GM12878 (cell line): ENCODE data around the gene GNG12. TPM values are rescaled to one million over a fixed set of nuclear protein-coding genes. Genes with fewer than 3 reads are reported as not detected.

Experiments
- ATAC-seq: fragments of 200-7000 bp; cut with Tn5 transposase; 3 replicates; pipeline ENCODE4 v1.9.1; 2020; ENCODE audit warnings: mild to moderate bottlenecking, moderate library complexity
- BruUV-seq: library from RNA; stranded (reverse); fragments of 400-500 nt; replicated peaks from 2 replicates; lab custom pipeline; 2021; lab: Mats Ljungman, UMichigan
- CTCF ChIA-PET: fragments of 300-600 bp; sonication (Branson Sonifier 250); formaldehyde crosslinking; extraction: SDS; loops from one replicate; lab custom pipeline; 2021; ENCODE audit warnings: inconsistent platforms; lab: Yijun Ruan, JAX
- POLR2A ChIA-PET: fragments of 350-600 bp; formaldehyde crosslinking; extraction: SDS; loops from one replicate; lab custom pipeline; 2021; ENCODE audit warnings: inconsistent platforms; lab: Charles Lee
- RAD21 ChIA-PET: fragments of 300-600 bp; sonication (Branson Sonifier 250); formaldehyde crosslinking; loops from one replicate; lab custom pipeline; 2023; ENCODE audit warnings: antibody characterized with exemption; ENCODE audit not compliant: unreplicated experiment; lab: Charles Lee
- SMC1A ChIA-PET: fragments of 300-600 bp; sonication (Branson Sonifier 250); formaldehyde crosslinking; loops from one replicate; lab custom pipeline; 2023; ENCODE audit not compliant: unreplicated experiment, uncharacterized antibody; lab: Charles Lee
- DNase-seq: peaks from one replicate; pipeline ENCODE4 v3.0.0-alpha.2; 2011; ENCODE audit warnings: low read depth, low spot score
- FAIRE-seq: peaks from 3 replicates; lab custom pipeline; 2011; peaks lifted over from hg19 to GRCh38; lab: Jason Lieb, UNC
- H2AFZ ChIP-seq: 2 replicates; pipeline ENCODE4 v1.6.0; 2011; ENCODE audit warnings: low read depth, low read length, control low read depth; ENCODE audit not compliant: control insufficient read depth
- H3K27ac ChIP-seq: 2 replicates; pipeline ENCODE4 v1.5.1; 2011; ENCODE audit warnings: control low read depth; ENCODE audit not compliant: control insufficient read depth, insufficient read depth
- H3K27me3 ChIP-seq, 2 experiments: replicated peaks in 1 of 2; 2 replicates each; pipeline versions ENCODE4 v1.6.0 to v1.6.1; 2011; ENCODE audit warnings: low read length in 1 of 2; ENCODE audit not compliant: control insufficient read depth in 2 of 2, insufficient read depth in 2 of 2
- H3K36me3 ChIP-seq, 2 experiments: 2 replicates each; pipeline ENCODE4 v1.5.1; 2011; ENCODE audit warnings: low read length in 1 of 2; ENCODE audit not compliant: control insufficient read depth in 2 of 2, insufficient read depth in 2 of 2
- H3K4me1 ChIP-seq: 2 replicates; pipeline ENCODE4 v1.6.1; 2011; ENCODE audit warnings: mild to moderate bottlenecking, low read length, moderate library complexity, mixed read lengths; ENCODE audit not compliant: control insufficient read depth, insufficient read depth
- H3K4me2 ChIP-seq: 2 replicates; pipeline ENCODE4 v1.6.0; 2011; ENCODE audit warnings: control low read depth; ENCODE audit not compliant: control insufficient read depth, insufficient read depth
- H3K4me3 ChIP-seq: fragments of 200-600 bp; sonication (generic); 2 replicates; pipeline ENCODE4 v1.5.1; 2016
- H3K79me2 ChIP-seq: 2 replicates; pipeline ENCODE4 v1.6.0; 2011; ENCODE audit warnings: low read length; ENCODE audit not compliant: control insufficient read depth, insufficient read depth
- H3K9ac ChIP-seq: 2 replicates; pipeline ENCODE4 v1.8.0; 2011; ENCODE audit warnings: low read length, control low read depth, mixed read lengths; ENCODE audit not compliant: control insufficient read depth, insufficient read depth
- H3K9me3 ChIP-seq: replicated peaks from 3 replicates; pipeline ENCODE4 v1.5.1; 2011; ENCODE audit warnings: mild to moderate bottlenecking, low read length; ENCODE audit not compliant: control insufficient read depth, insufficient read depth
- H4K20me1 ChIP-seq: 2 replicates; pipeline ENCODE4 v1.6.0; 2011; ENCODE audit not compliant: control insufficient read depth, insufficient read depth
- ATF3 ChIP-seq: IDR thresholded peaks from 2 replicates; pipeline ENCODE4 v1.6.1; 2011; ENCODE audit warnings: low read depth, mild to moderate bottlenecking, low read length, moderate library complexity, borderline replicate concordance; ENCODE audit errors: extremely low read depth
- BMI1 ChIP-seq: fragments of 450-650 bp; IDR thresholded peaks from 2 replicates; pipeline ENCODE4 v1.6.1; 2016; ENCODE audit warnings: mild to moderate bottlenecking, moderate library complexity, borderline replicate concordance
- CUX1 ChIP-seq: IDR thresholded peaks from 2 replicates; pipeline ENCODE4 v1.6.1; 2012; ENCODE audit warnings: improper control_type of control experiment, low read depth, low read length; ENCODE audit not compliant: insufficient replicate concordance
- DPF2 ChIP-seq: fragments of 450-650 bp; IDR thresholded peaks from 2 replicates; pipeline ENCODE4 v1.6.1; 2017; ENCODE audit warnings: mild to moderate bottlenecking
- FOS ChIP-seq: IDR thresholded peaks from 3 replicates; pipeline ENCODE4 v1.6.1; 2011; ENCODE audit warnings: borderline replicate concordance; ENCODE audit not compliant: insufficient read length; ENCODE audit errors: extremely low read depth
- NFIC ChIP-seq: IDR thresholded peaks from 2 replicates; pipeline ENCODE4 v1.6.1; 2012; ENCODE audit warnings: low read depth, mild to moderate bottlenecking, inconsistent platforms, low read length, moderate library complexity
- PAX8 ChIP-seq: fragments of 450-650 bp; IDR thresholded peaks from 2 replicates; pipeline ENCODE4 v1.6.1; 2017; ENCODE audit warnings: mild to moderate bottlenecking, moderate library complexity
- POU2F2 ChIP-seq: IDR thresholded peaks from 3 replicates; pipeline ENCODE4 v1.6.1; 2011; ENCODE audit warnings: low read depth, mild to moderate bottlenecking, low read length, borderline replicate concordance
- SIX5 ChIP-seq: IDR thresholded peaks from 2 replicates; pipeline ENCODE4 v1.6.1; 2011; ENCODE audit warnings: mild to moderate bottlenecking, low read depth, low read length, moderate library complexity; ENCODE audit not compliant: severe bottlenecking
- SMC3 ChIP-seq: IDR thresholded peaks from 2 replicates; pipeline ENCODE4 v1.6.1; 2011; ENCODE audit warnings: low read length, improper control_type of control experiment, borderline replicate concordance
- SUPT20H ChIP-seq: IDR thresholded peaks from 2 replicates; pipeline ENCODE4 v1.6.1; 2011; ENCODE audit warnings: low read depth, mild to moderate bottlenecking, low read length, moderate library complexity, borderline replicate concordance; ENCODE audit not compliant: control insufficient read depth
- ZNF622 ChIP-seq: fragments of 450-650 bp; IDR thresholded peaks from 2 replicates; pipeline ENCODE4 v1.6.1; 2017; ENCODE audit warnings: mild to moderate bottlenecking, inconsistent platforms
- WGBS: methylation state at CpG from one replicate; pipeline ENCODE4 v1.1.6; 2016; ENCODE audit warnings: low lambda C conversion rate; ENCODE audit not compliant: insufficient replicate concordance, insufficient coverage; ENCODE audit errors: missing lambda C conversion rate; 5-methylcytosine and 5-hydroxymethylcytosine counted together
- in situ Hi-C: fragments of 300-500 bp; cut with MboI; formaldehyde crosslinking; loops from 9 replicates; pipeline ENCODE4 v1.14.3; 2018; ENCODE audit warnings: mixed read lengths
- intact Hi-C: fragments of 100-400 bp; cut with micrococcal nuclease; formaldehyde crosslinking; loops from one replicate; pipeline ENCODE4 v1.14.2; 2022; ENCODE audit not compliant: unreplicated experiment
- polyA plus RNA-seq, 11 experiments: library from polyadenylated mRNA; depleted of rRNA in 4 of 11; unstranded in 6 of 11; stranded (reverse) in 5 of 11; fragments of >200 nt; fragmentation: Nextera tagmentation in 4 of 11; fragmentation: Illumina TruSeq in 1 of 11; extraction: Ambion mirVana in 4 of 11; extraction: Trizol in 1 of 11; gene quantifications; 1 replicate in 1 of 11; 2 replicates in 10 of 11; pipeline versions ENCODE4 v1.2.1 to v1.2.3, GENCODE V29; 2011 to 2016; ENCODE audit warnings: inconsistent platforms in 2 of 11, missing spikeins in 2 of 11, low read depth in 1 of 11
- total RNA-seq, 4 experiments: library from RNA; depleted of rRNA in 3 of 4; stranded (reverse); fragments of >200 nt in 3 of 4; fragmentation: Illumina TruSeq in 1 of 4; extraction: Trizol in 1 of 4; gene quantifications; 2 replicates each; pipeline versions ENCODE4 v1.2.1 to v1.2.3, GENCODE V29; 2013 to 2021

GNG12 gene
- total and polyA plus RNA-seq, 10 of the 15 experiments (the other 5 are each of a cell fraction or from before 2014, with no cell fraction given) = 0.22 to 32.8 (median 0.35) TPM

- no peak for TF ChIP-seq POU2F2
- TF ChIP-seq ATF3 = no peak
- no peak for TF ChIP-seq ZNF622
- TF ChIP-seq SUPT20H = no peak
These were observed 36.0 kb upstream of the GNG12 start (continued) for GRCh38 chr1:67869233-67869632.

- Histone ChIP-seq H3K9ac (no peak overlapping the region), H2AFZ (no peak overlapping the region), H3K4me1 (no peaks in the 10 kb centered on the region), H3K36me3 (no peaks in the 10 kb centered on the region), H3K79me2 (no peaks in the 10 kb centered on the region), H3K4me3 (no peak overlapping the region), H3K9me3 (no peaks in the 10 kb centered on the region), H4K20me1 (no peaks in the 10 kb centered on the region), H3K4me2 (no peak overlapping the region), H3K27me3 (no peaks in the 10 kb centered on the region; a peak in 1 of 4 replicates), H3K27ac (no peak overlapping the region)
- RAD21 ChIA-PET = no interaction called here
- POLR2A ChIA-PET = no interaction called here
- DNase-seq (no peak), ATAC-seq (no peak), FAIRE-seq (no peak)
- WGBS = 30% methylated on average over 2 of the region's 2 CpGs
- CTCF ChIA-PET = no interaction called here
- intact Hi-C loops (no loop called here), in situ Hi-C loops (no loop called here)
- SMC1A ChIA-PET = no interaction called here
- BruUV-seq = no TSS peak
- no peak for TF ChIP-seq SMC3
- no peak for TF ChIP-seq ATF3
- TF ChIP-seq DPF2 = no peak
- no peak for TF ChIP-seq PAX8
- TF ChIP-seq CUX1 = no peak
- TF ChIP-seq BMI1 = no peak
- TF ChIP-seq NFIC = no peak
- TF ChIP-seq SIX5 = no peak
- TF ChIP-seq FOS = no peak
These were observed 30.4 kb upstream of the GNG12 start for GRCh38 chr1:67863637-67864036.
